HG02870 (cell line): ENCODE data around the gene RFNG.

Experiments used
- ATAC-seq: cut with Tn5 transposase; IDR thresholded peaks from one replicate; pipeline ENCODE4 v1.9.1; 2021; ENCODE audit warnings: mild to moderate bottlenecking, moderate library complexity; ENCODE audit not compliant: unreplicated experiment

Gene RFNG

GRCh38 chr17:82078433-82078832 is 26.8 kb upstream of the RFNG start:
- ATAC-seq: no peak

- ATAC-seq: no peak
Observed at GRCh38 chr17:82077617-82078358, 26.2 kb upstream of the RFNG start.

- ATAC-seq: no peak
Observed at GRCh38 chr17:82076785-82077591, 25.4 kb upstream of the RFNG start.

- no peak for ATAC-seq
Observed at GRCh38 chr17:82076018-82076784, 24.6 kb upstream of the RFNG start.

GRCh38 chr17:82073446-82073845 is 21.8 kb upstream of the RFNG start:
- no peak for ATAC-seq

- no peak for ATAC-seq
Observed at GRCh38 chr17:82072827-82073226, 21.2 kb upstream of the RFNG start.

GRCh38 chr17:82070611-82071010 is 19.0 kb upstream of the RFNG start:
- ATAC-seq: no peak

- ATAC-seq: no peak
Observed at GRCh38 chr17:82065638-82066303, 14.2 kb upstream of the RFNG start, which contains the start of gene DUS1L. Gene DUS1L, minus strand, starts transcription at chr17:82065804. Its CDS starts 745 bp downstream, at chr17:82065059.

GRCh38 chr17:82065193-82065637 is 13.6 kb upstream of the RFNG start:
- ATAC-seq: no peak

- no peak for ATAC-seq
Observed at GRCh38 chr17:82064433-82065192, 13.0 kb upstream of the RFNG start.

GRCh38 chr17:82063424-82064415 is 12.1 kb upstream of the RFNG start:
- ATAC-seq: no peak

GRCh38 chr17:82062984-82063368 is 11.4 kb upstream of the RFNG start:
- no peak for ATAC-seq

GRCh38 chr17:82062076-82062983 is 10.7 kb upstream of the RFNG start:
- no peak for ATAC-seq

GRCh38 chr17:82061047-82061925 is 9.7 kb upstream of the RFNG start:
- no peak for ATAC-seq

GRCh38 chr17:82060614-82061013 is 9.0 kb upstream of the RFNG start:
- ATAC-seq: no peak

GRCh38 chr17:82060001-82060380 is 8.4 kb upstream of the RFNG start:
- no peak for ATAC-seq
